ENCODE data around the gene SLC9A3.
"Not testable (repeated sequence)": the region's sequence is repeated elsewhere in the genome, so short reads cannot be mapped to it uniquely, and the experiment has no call there.

SLC9A3 gene

DNA sequence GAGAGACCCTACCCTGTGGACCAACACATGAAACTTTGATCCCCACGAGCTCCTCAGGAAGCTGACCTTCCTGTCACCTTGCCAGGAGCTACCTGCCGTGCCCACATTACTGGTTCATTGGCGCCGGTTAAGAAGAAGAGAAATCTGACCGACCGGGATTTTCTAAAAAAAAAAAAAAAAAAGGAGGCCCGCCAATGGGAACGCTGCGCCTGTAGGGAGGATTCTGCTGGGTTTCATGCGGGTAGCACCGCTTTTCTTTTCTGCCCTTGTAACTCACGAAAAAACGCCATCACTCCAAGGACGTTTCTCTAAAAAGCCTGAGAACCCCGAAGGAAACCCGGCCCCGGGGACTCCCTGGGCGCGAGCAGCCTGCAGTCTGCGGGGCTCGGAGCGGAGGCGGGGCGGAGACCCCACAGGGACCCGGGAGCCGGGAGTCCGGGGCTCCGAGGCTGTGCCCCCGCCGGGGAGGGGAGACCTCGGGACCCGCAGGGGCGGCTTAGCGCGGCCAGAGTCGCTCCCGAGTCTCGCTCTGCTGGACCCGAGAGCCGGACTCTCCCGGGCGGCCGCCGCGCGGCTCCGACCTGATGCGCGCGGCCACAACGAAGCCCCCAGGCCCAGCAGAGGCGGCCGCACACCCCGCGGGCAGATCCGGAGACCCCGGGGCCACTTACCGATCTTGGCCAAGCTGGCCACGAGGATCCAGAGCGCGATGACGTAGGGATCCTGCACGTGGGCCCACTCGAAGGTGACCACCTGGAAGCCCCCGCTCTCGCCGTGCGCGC is 617 bp downstream of the SLC9A3 start:
- no peak for DNase-seq

DNA sequence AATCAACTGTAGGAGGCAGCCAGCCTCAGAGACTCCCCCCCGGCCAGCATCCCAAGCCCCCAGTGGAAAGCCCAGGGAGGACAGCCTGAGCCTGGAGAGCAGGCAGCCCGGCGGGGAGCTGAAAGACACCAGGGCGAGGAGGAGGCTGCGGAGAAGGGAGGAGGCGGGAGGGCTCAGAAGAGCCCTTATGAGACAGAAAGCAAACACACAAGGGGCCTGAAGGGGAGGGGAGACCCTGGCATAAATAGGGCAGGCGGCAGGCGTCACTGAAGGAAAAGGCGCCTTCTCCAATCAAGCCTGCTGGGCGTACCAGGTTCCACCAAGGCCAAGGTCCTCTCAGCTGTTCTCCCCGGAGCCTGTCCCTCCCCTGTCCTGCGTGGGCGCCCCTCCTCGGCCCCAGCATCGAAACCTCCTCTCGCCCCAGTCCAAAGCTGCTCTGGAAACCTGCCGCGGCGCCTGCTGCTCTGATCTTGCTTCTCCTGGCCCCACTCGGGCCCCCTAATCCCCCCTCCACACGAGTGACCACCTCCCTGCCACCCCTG is 1.3 kb downstream of the SLC9A3 start:
- no peak for DNase-seq

DNA sequence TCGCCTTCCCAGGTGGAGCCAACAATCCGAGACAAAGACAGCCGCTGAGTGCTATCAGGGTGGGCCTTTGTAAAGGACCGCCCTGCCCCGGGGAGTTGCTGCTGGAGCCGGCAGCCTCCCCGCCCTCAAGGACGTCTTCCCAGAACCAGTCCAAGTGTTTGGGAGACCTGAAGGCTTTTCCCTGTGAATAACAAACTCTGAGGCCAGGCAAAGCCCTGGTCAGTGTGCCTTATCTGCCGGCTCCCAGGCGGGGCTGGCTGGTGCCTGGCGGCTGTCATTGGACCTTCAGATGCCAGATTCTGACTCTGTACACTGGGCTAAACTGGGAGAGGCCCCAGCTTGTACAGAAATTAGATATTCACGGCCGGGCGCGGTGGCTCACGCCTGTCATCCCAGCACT is 2.1 kb downstream of the SLC9A3 start:
- no peak for DNase-seq

DNA sequence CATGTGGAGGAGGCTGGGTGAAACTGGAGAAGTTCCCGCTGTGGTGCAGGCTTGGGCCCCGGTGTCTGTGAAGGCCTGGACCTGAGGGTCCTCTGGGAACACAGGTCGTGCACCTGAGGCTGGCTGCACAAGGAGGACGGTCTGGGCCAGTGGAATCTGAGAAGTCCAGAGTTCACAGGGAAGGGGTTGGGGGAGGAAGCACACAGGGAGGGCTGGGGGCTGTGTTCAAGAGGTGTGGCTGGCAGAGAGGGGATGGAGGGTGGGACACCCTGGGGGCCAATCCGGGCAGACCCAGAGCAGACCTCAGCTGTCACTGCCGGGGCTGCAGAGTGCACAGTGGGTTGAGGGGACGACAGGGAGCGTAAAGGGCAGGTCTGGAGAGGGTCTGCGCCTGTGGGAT is 2.6 kb downstream of the SLC9A3 start:
- no peak for DNase-seq

- no peak for DNase-seq
Measured at GRCh38 chr5:520850-521226, 3.4 kb downstream of the SLC9A3 start.

- no peak for DNase-seq
Measured at GRCh38 chr5:520196-520849, 3.9 kb downstream of the SLC9A3 start.

DNA sequence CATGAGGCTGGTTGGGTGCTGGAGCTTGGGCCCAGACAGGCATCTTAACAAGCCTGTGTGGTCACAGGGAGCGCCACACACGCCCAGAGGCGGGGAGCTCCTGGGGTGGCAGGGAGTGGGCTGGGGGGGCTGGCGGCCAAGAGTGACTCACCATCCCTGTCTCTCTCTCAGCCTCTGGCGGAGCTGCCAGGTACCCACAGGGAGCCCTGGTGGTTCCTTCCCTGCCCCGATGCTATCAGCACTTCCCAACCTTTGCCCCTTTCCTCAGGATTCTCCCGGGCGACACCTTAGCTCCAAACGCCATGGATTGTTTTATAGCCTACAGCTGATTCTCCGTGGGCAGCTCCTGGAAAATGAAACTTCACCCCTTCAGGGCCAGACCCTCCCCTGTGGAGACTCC is 5.5 kb downstream of the SLC9A3 start:
- DNase-seq: no peak

GRCh38 chr5:517535-518100 is 6.6 kb downstream of the SLC9A3 start:
- no peak for DNase-seq

DNA sequence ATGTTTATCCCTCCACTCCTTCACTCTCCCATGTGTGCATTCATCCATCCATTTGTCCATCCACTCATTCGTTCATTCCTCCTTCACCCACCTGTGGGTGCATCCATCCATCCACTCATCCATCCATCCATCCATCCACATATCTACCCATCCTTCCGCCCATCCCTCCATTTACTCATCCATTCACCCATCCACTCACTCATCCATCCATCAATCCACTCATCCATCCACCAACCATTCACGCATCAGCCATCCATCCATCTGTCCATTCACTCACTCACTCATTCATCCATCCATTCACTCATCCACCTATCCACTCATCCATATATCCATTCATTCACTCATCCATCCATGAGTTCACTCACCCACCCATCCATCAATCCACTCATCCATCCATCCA is 7.3 kb downstream of the SLC9A3 start:
- no peak for DNase-seq

DNA sequence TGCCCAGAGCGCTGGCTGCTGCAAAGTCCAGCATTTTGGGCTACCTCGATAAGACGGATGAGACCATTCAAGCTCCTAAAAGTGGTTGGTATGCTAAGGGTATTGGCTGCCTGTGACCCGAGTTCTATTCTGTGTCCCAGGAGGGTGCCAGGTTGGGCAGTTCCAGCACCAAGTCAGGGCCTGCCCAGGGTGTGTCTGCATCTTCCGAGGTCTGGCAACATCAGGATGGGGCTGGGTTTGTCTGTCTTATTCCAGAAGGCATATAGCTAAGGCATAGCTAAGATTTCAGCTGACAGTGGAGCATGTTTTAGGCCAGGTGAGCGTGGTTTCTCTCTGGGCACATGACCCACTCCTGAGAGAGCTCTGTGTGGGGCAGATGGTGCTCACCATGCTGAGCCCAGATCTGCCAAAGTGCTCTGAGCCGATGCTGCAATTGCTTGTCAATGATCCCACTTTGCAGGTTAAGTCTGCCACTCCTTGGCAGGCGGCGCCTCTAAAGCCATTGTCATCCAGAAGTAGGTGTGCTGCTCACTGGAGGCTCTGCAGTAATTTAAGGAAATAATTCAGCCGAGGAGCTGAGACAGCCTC is 7.8 kb downstream of the SLC9A3 start:
- no peak for DNase-seq

DNA sequence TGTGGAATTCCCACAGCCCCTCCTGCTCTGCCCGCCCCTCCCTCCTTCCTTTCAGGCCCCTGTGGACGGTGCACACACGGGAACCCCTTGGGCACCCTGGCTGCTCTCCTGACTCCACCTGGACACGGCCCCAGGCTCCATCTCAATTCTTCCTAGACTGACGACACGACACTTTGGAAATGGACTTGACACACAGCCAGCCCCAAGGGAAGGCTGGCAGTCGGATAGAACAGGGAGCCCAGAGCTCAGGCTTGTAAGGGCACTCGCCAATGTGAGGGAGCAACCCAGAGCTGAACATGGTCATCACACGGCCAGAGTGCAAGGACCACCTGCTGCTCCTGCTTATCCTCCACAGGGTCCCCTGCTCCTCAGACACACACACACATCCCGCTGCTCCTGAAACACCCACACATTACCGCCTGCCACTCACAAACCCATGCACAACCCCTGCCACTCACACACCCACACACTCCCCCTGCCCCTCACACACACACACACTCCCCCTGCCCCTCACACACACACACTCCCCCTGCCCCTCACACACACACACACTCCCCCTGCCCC is 8.9 kb downstream of the SLC9A3 start:
- no peak for DNase-seq

GRCh38 chr5:514673-515072 is 9.6 kb downstream of the SLC9A3 start:
- DNase-seq: no peak

- no peak for DNase-seq
Measured at GRCh38 chr5:514101-514485, 10.2 kb downstream of the SLC9A3 start.

DNA sequence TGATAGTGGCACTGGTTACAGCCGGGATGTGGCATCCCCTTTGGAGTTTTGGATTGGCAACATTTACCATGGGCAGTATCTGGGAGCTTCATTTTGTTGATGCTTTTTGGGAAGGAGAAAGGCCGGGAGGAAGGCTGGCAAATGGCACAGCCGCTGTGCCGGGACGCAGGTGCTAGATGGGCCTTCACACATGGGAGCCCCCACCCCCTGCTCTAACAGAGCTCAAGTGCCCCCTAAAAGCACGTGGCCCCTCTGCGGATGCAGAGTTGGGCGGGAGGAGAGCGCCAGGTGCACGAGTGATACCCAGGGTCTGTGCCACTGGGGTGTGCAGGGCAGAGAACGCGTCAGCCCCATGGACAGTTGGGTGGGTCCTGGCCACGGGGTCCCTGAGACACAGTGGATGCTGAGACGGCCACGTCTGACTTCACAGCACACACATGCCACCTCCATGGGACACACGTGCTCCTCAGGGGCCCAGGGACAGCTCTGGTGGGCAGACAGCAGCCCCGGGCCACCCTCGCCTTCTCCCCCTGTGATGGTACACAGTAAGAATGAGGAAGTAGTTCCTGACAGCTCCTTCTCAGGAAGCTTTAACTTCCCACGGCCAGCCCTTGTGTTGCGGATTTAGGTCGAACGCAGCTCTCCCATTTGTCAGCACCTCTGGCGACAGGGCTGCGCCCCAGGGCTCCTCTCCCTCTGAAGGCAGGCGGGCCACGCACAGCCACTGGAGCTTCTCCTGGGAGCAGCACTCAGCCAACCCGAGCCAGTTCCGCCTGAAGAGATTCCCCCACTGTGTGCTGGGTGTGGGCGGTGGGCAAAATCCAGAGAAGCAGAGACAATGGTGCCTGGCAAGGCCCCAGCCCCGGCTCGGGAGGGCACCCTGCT is 10.8 kb downstream of the SLC9A3 start:
- DNase-seq: no peak

DNA sequence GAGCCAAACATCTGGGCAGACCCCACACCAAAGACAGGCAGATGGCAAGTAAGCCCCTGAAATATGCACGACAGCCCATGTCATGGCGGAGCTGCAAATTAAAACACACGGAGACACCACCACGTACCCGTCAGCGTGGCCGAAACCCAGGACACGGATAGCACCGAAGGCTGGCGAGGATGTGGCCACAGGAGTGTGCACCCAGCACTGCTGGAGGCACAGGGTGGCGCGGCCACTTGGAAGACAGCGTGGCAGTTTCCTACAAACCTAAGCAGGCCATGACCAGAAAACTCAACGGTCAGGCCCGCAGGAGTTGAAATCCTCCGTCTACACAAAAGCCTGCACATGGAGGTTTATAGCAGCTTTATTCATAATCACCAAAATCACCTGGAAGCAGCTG is 12.8 kb downstream of the SLC9A3 start:
- no peak for DNase-seq

- no peak for DNase-seq
Measured at GRCh38 chr5:510521-510920, 13.7 kb downstream of the SLC9A3 start.

GRCh38 chr5:509611-510185 is 14.6 kb downstream of the SLC9A3 start:
- DNase-seq: no peak

DNA sequence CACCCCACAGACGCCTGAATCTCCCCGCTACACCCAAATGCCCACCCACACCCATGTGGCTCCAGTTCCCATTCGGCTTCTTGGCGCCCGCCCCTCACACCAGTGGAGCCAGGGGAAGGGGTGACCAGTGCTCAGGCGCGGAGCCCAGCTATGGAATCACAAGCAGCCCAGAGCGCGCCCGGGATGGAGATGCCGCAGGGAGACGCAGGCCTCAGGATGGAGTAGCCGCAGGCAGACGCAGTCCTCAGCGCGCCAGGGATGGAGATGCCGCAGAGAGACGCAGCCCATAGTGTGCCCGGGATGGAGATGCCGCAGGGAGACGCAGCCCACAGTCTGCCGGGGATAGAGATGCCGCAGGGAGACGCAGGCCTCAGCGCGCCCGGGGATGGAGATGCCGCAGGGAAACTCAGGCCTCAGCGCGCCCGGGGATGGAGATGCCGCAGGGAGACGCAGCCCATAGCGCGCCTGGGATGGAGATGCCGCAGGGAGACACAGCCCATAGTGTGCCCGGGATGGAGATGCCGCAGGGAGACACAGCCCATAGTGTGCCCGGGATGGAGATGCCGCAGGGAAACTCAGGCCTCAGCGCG is 16.2 kb downstream of the SLC9A3 start:
- not testable (repeated sequence) for DNase-seq

GRCh38 chr5:505951-506525 is 18.2 kb downstream of the SLC9A3 start:
- no peak for DNase-seq

DNA sequence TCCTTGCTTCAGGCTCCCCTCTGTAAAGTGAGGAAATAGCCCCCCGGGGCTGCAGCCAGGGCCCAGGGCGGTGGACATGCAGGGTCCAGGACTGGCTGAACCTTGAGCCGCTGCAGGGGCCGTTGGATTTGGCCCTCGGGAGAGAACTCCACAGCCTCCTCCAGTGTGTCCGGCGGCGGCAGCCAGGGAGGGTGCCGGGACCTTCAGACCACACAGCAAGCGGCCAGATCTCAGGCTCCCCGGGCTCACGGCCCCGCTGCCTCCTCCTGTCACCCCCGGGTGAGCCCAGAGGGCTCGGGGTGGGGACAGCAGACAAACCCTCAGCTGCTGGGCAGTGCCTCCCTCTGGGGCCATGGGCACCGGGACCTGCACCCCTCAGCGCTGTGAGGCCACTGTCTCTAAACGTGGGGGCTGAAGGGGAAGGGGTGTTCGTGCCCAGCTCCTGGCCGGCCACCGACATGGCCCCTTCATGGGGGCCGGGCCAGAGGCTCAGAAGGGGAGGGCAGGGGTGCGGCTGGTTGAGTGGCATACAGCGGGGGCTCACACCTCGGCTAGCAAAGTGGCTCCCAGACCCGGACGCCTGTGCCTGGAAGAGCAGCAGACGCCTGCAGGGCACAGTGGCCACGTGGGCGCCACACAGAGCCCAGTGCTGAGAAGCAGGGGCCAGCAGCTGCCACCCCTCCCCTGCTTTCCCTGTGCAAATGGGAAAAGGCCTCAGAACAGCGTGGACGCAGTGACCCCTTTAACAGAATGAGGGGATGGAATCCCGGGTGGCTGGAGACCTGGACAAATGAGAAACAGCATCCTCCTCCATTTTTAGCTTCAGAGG is 19.7 kb downstream of the SLC9A3 start:
- DNase-seq: no peak

Measured in kidney glomerular epithelial cell (primary cell).